GM23338 (cell line): ENCODE measurements around the gene RNF114. TPM values are rescaled to one million over a fixed set of nuclear protein-coding genes. Genes with fewer than 3 reads are reported as not detected.

Experiments
- ATAC-seq: fragments of 200-7000 bp; cut with Tn5 transposase; 3 replicates; pipeline ENCODE4 v1.9.1; 2020
- DNase-seq: peaks from one replicate; pipeline ENCODE4 v3.0.0-alpha.2; 2015; ENCODE audit warnings: low spot score
- H2AFZ ChIP-seq: fragments of 200-600 bp; sonication (generic); 2 replicates; pipeline ENCODE4 v1.8.0; 2016; ENCODE audit warnings: antibody characterized with exemption, mild to moderate bottlenecking, moderate library complexity
- H3F3A ChIP-seq: fragments of 200-600 bp; sonication (generic); replicated peaks from 2 replicates; pipeline ENCODE4 v1.8.0; 2017; ENCODE audit warnings: antibody characterized with exemption, mixed run types, low read depth
- H3K27ac ChIP-seq: fragments of 200-600 bp; sonication (generic); 2 replicates; pipeline ENCODE4 v1.6.1; 2016; ENCODE audit warnings: low read depth
- H3K27me3 ChIP-seq: fragments of 200-600 bp; sonication (generic); 2 replicates; pipeline ENCODE4 v1.8.0; 2016; ENCODE audit warnings: mild to moderate bottlenecking, mixed run types, moderate library complexity; ENCODE audit not compliant: insufficient read depth
- H3K36me3 ChIP-seq: fragments of 200-600 bp; sonication (generic); 2 replicates; pipeline ENCODE4 v1.8.0; 2016; ENCODE audit warnings: mild to moderate bottlenecking; ENCODE audit not compliant: insufficient read depth
- H3K4me1 ChIP-seq: fragments of 200-600 bp; sonication (generic); 2 replicates; pipeline ENCODE4 v1.8.0; 2016; ENCODE audit warnings: mild to moderate bottlenecking, moderate library complexity; ENCODE audit not compliant: insufficient read depth
- H3K4me2 ChIP-seq: fragments of 200-600 bp; sonication (generic); 2 replicates; pipeline ENCODE4 v1.7.1; 2017; ENCODE audit warnings: mixed run types
- H3K4me3 ChIP-seq: fragments of 200-600 bp; sonication (generic); 2 replicates; pipeline ENCODE4 v1.6.1; 2016; ENCODE audit warnings: mixed run types
- H3K79me2 ChIP-seq: fragments of 200-600 bp; sonication (generic); replicated peaks from 2 replicates; pipeline ENCODE4 v1.8.0; 2017; ENCODE audit warnings: mild to moderate bottlenecking; ENCODE audit not compliant: insufficient read depth
- H3K9me2 ChIP-seq: fragments of 200-600 bp; sonication (generic); 2 replicates; pipeline ENCODE4 v1.8.0; 2017; ENCODE audit not compliant: insufficient read depth
- H4K20me1 ChIP-seq: fragments of 200-600 bp; sonication (generic); replicated peaks from 2 replicates; pipeline ENCODE4 v1.8.0; 2017; ENCODE audit warnings: mild to moderate bottlenecking; ENCODE audit not compliant: insufficient read depth
- H3K27ac Mint-ChIP-seq: 2 replicates; pipeline ENCODE4 v1.8.0; 2020; ENCODE audit warnings: inconsistent platforms, mild to moderate bottlenecking, moderate library complexity, mixed read lengths
- H3K27me3 Mint-ChIP-seq: 3 replicates; pipeline ENCODE4 v1.8.0; 2022; ENCODE audit warnings: low read depth, mild to moderate bottlenecking, moderate library complexity, mixed read lengths, inconsistent platforms; ENCODE audit not compliant: insufficient read depth, poor library complexity
- H3K36me3 Mint-ChIP-seq: 3 replicates; pipeline ENCODE4 v1.8.0; 2021; ENCODE audit warnings: low read depth, mild to moderate bottlenecking, inconsistent platforms, moderate library complexity, mixed read lengths
- H3K4me1 Mint-ChIP-seq: 3 replicates; pipeline ENCODE4 v1.8.0; 2020; ENCODE audit warnings: mild to moderate bottlenecking, inconsistent platforms, mixed read lengths
- H3K4me3 Mint-ChIP-seq: 3 replicates; pipeline ENCODE4 v1.8.0; 2021; ENCODE audit warnings: moderate library complexity, mild to moderate bottlenecking, inconsistent platforms, mixed read lengths
- H3K9me3 Mint-ChIP-seq: 3 replicates; pipeline ENCODE4 v1.8.0; 2020; ENCODE audit warnings: moderate library complexity, mild to moderate bottlenecking, inconsistent platforms, mixed read lengths
- CREB1 ChIP-seq: fragments of 250-450 bp; sonication (Bioruptor Pico); IDR thresholded peaks from 2 replicates; pipeline ENCODE4 v1.5.0; 2020; ENCODE audit warnings: low read depth, mild to moderate bottlenecking, moderate library complexity
- CTCF ChIP-seq, 2 experiments: fragments of 200-600 bp in 1 of 2; sonication (generic) in 1 of 2; conservative IDR thresholded peaks; 2 replicates each; pipeline versions ENCODE4 v1.5.1 to v1.6.1; 2016 to 2017; ENCODE audit warnings: antibody characterized with exemption in 2 of 2, low read depth in 2 of 2, mild to moderate bottlenecking in 2 of 2, moderate library complexity in 1 of 2
- ETS1 ChIP-seq: IDR thresholded peaks from 2 replicates; pipeline ENCODE4 v1.6.1; 2016; ENCODE audit warnings: antibody characterized with exemption
- EZH2 ChIP-seq: fragments of 200-600 bp; sonication (generic); IDR thresholded peaks from one replicate; pipeline ENCODE4 v1.8.0; 2017; ENCODE audit warnings: antibody characterized with exemption, mild to moderate bottlenecking, low read depth; ENCODE audit not compliant: unreplicated experiment
- EZH2phosphoT487 ChIP-seq: fragments of 200-600 bp; sonication (generic); IDR thresholded peaks from one replicate; pipeline ENCODE4 v1.8.1; 2018; ENCODE audit warnings: antibody characterized with exemption; ENCODE audit not compliant: unreplicated experiment
- JUNB ChIP-seq: IDR thresholded peaks from one replicate; pipeline ENCODE4 v1.6.1; 2016; ENCODE audit warnings: antibody characterized with exemption; ENCODE audit not compliant: unreplicated experiment
- NANOG ChIP-seq: IDR thresholded peaks from 2 replicates; pipeline ENCODE4 v1.6.1; 2016; ENCODE audit warnings: antibody characterized with exemption, borderline replicate concordance
- POLR2AphosphoS5 ChIP-seq: IDR thresholded peaks from 2 replicates; pipeline ENCODE4 v1.6.1; 2016; ENCODE audit warnings: antibody characterized with exemption, low read depth
- REST ChIP-seq: IDR thresholded peaks from one replicate; pipeline ENCODE4 v1.6.1; 2018; ENCODE audit warnings: antibody characterized with exemption; ENCODE audit not compliant: unreplicated experiment
- STAT1 ChIP-seq: IDR thresholded peaks from one replicate; pipeline ENCODE4 v1.6.1; 2016; ENCODE audit warnings: antibody characterized with exemption; ENCODE audit not compliant: unreplicated experiment
- ZNF114 ChIP-seq: fragments of 250-450 bp; sonication (Bioruptor Pico); IDR thresholded peaks from 2 replicates; pipeline ENCODE4 v1.5.0; 2020; ENCODE audit warnings: mild to moderate bottlenecking, moderate library complexity
- ZNF331 ChIP-seq: fragments of 250-450 bp; sonication (Bioruptor Pico); IDR thresholded peaks from 2 replicates; pipeline ENCODE4 v1.5.0; 2020; ENCODE audit warnings: low read depth, mild to moderate bottlenecking, moderate library complexity
- polyA plus RNA-seq: library from polyadenylated mRNA; unstranded; fragments of >200 nt; fragmentation: Nextera tagmentation; extraction: Ambion mirVana; gene quantifications from 2 replicates; pipeline ENCODE4 v1.2.1, GENCODE V29; 2016
- total RNA-seq: library from RNA; depleted of rRNA; stranded (reverse); fragments of >200 nt; shearing (Covaris generic); gene quantifications from 2 replicates; pipeline ENCODE4 v1.2.3, GENCODE V29; 2014

Gene RNF114
- total and polyA plus RNA-seq, 2 experiments from 2014 or later = 155 to 279 TPM

GRCh38 chr20:49916146-49917002 is 19.8 kb upstream of the RNF114 start:
- Mint-ChIP-seq H3K4me1 (peaks cover 18% of the 10 kb centered on the region), H3K9me3 (no peaks in the 10 kb centered on the region; the same call in 2 of the 3 replicates), H3K27me3 (peaks cover 19% of the 10 kb centered on the region), H3K27ac (peak overlapping the region; percentile 93; the same call in 1 of the 2 replicates), H3K36me3 (no peaks in the 10 kb centered on the region), H3K4me3 (peak overlapping the region; percentile 99)
- DNase-seq (no peak), ATAC-seq (no peak)
- Histone ChIP-seq H4K20me1 (peaks cover 23% of the 10 kb centered on the region), H2AFZ (peak overlapping the region; percentile 100), H3K4me1 (peaks cover 6% of the 10 kb centered on the region; the same call in 1 of the 2 replicates), H3K79me2 (peaks cover 37% of the 10 kb centered on the region), H3K36me3 (no peaks in the 10 kb centered on the region), H3K4me2 (peak overlapping the region; percentile 99), H3K4me3 (peak overlapping the region; percentile 99), H3K9me2 (no peaks in the 10 kb centered on the region), H3F3A (peaks cover 7% of the 10 kb centered on the region; the same call in 1 of the 2 replicates), H3K27ac (no peak overlapping the region), H3K27me3 (no peaks in the 10 kb centered on the region)
- no peak for TF ChIP-seq ZNF331
- TF ChIP-seq ZNF114 (CRISPR knock-in tag) = no peak
- TF ChIP-seq POLR2AphosphoS5 = no peak
- TF ChIP-seq REST = no peak
- no peak for TF ChIP-seq JUNB
- TF ChIP-seq EZH2phosphoT487 = no peak

- no peaks in the 10 kb centered on the region for H3K27me3 ChIP-seq
- H3K4me3 Mint-ChIP-seq = no peak overlapping the region
- no peak for ATAC-seq
- no peaks in the 10 kb centered on the region for H3K36me3 Mint-ChIP-seq
- H3K4me1 ChIP-seq = peaks cover 6% of the 10 kb centered on the region; the same call in 1 of the 2 replicates
- H3K27ac ChIP-seq = no peak overlapping the region
- H3K36me3 ChIP-seq = no peaks in the 10 kb centered on the region
- peaks cover 12% of the 10 kb centered on the region for H4K20me1 ChIP-seq
- no peak overlapping the region for H2AFZ ChIP-seq
- peaks cover 7% of the 10 kb centered on the region; the same call in 1 of the 2 replicates for H3F3A ChIP-seq
- H3K27me3 Mint-ChIP-seq = peaks cover 19% of the 10 kb centered on the region
- H3K4me2 ChIP-seq = no peak overlapping the region
- peaks cover 18% of the 10 kb centered on the region for H3K4me1 Mint-ChIP-seq
- no peak for DNase-seq
- H3K9me3 Mint-ChIP-seq = peaks cover 4% of the 10 kb centered on the region; the same call in 1 of the 3 replicates
- H3K4me3 ChIP-seq = no peak overlapping the region
- no peak overlapping the region for H3K27ac Mint-ChIP-seq
- H3K79me2 ChIP-seq = peaks cover 16% of the 10 kb centered on the region
- H3K9me2 ChIP-seq = no peaks in the 10 kb centered on the region
- TF ChIP-seq ZNF114 (CRISPR knock-in tag) = no peak
- no peak for TF ChIP-seq ETS1
- no peak for TF ChIP-seq STAT1
- TF ChIP-seq CREB1 (CRISPR knock-in tag) = no peak
- no peak for TF ChIP-seq NANOG
- no peak for TF ChIP-seq JUNB
- TF ChIP-seq ZNF331 = no peak
- no peak for TF ChIP-seq POLR2AphosphoS5
- TF ChIP-seq CTCF (conservative IDR thresholded peaks at IDR 0.05; ENCODE audit: low read depth in 2 of 2) = no peak
- no peak for TF ChIP-seq EZH2
These were observed 17.8 kb upstream of the RNF114 start for GRCh38 chr20:49918446-49918845.
